Measurements from ENCODE around the gene LITAFD.

LITAFD gene

GRCh38 chr16:8924214-8924613, 42.1 kb downstream of the LITAFD start:
- DNase-seq, result no peak

- DNase-seq, result no peak
Observed at GRCh38 chr16:8925455-8925854, 43.3 kb downstream of the LITAFD start.

GRCh38 chr16:8926827-8927226, 44.7 kb downstream of the LITAFD start:
- DNase-seq, result no peak

GRCh38 chr16:8928467-8928957, 46.4 kb downstream of the LITAFD start:
- DNase-seq, result no peak

- peak; percentile 98 for DNase-seq
Observed at GRCh38 chr16:8929086-8929748, 47.1 kb downstream of the LITAFD start.

GRCh38 chr16:8931859-8932258, 49.7 kb downstream of the LITAFD start:
- no peak for DNase-seq

GRCh38 chr16:8934601-8935000, 52.5 kb downstream of the LITAFD start:
- DNase-seq, result no peak
